Ovary (tissue), 9 donors: ENCODE results near the gene RPRD2. TPM values are rescaled to one million over a fixed set of nuclear protein-coding genes. Genes with fewer than 3 reads are reported as not detected.
A peak's percentile ranks its signal among the peaks of the same experiment; 100 is the strongest.

Experiments
- DNase-seq, 5 donors: peaks; one replicate each; pipeline ENCODE4 v3.0.0-alpha.2; 2019 to 2020
- H3K27ac ChIP-seq, 2 donors: fragments of 200-600 bp; one replicate each; pipeline versions ENCODE4 v1.5.1 to v1.8.0; 2019 to 2022
- H3K27me3 ChIP-seq: fragments of 200-600 bp; one replicate; pipeline ENCODE4 v1.8.0; 2022
- H3K36me3 ChIP-seq: fragments of 200-600 bp; sonication (generic); one replicate; pipeline ENCODE4 v1.5.1; 2019
- H3K4me1 ChIP-seq: one replicate; pipeline ENCODE4 v1.8.1; 2013; ENCODE audit warnings: mild to moderate bottlenecking, moderate library complexity; ENCODE audit not compliant: insufficient read depth
- H3K4me3 ChIP-seq: fragments of 200-600 bp; sonication (generic); one replicate; pipeline ENCODE4 v1.5.1; 2017
- H3K9me3 ChIP-seq, 2 donors: fragments of 200-600 bp in 1 of 2; sonication (generic) in 1 of 2; one replicate each; pipeline versions ENCODE4 v1.5.1 to v1.8.1; 2013 to 2019; ENCODE audit warnings: mild to moderate bottlenecking in 1 of 2, moderate library complexity in 1 of 2
- EP300 ChIP-seq: sonication (generic); formaldehyde crosslinking; IDR thresholded peaks from one replicate; pipeline ENCODE4 v1.6.1; 2017; ENCODE audit warnings: antibody characterized with exemption
- POLR2A ChIP-seq: fragments of 450-650 bp; IDR thresholded peaks from one replicate; pipeline ENCODE4 v1.6.1; 2017; ENCODE audit warnings: antibody characterized with exemption, mild to moderate bottlenecking, moderate library complexity
- WGBS, 3 donors: extraction: QIAGEN DNeasy Blood & Tissue Kit in 1 of 3; methylation state at CpG; one replicate each; pipeline versions ENCODE4 v1.1.5 to v1.1.7; 2013 to 2017; 5-methylcytosine and 5-hydroxymethylcytosine counted together
- intact Hi-C, 4 donors: fragments of 100-400 bp; cut with DNase I; formaldehyde crosslinking; loops; one replicate each; pipeline versions ENCODE4 v1.11.0 to v1.15.1; 2022 to 2023
- microRNA-seq, 3 donors: library from miRNA; unstranded; fragments of <30 nt; microRNA quantifications; one replicate each; pipeline versions ENCODE4 to v1.2.0, GENCODE V29; 2019 to 2020
- polyA plus RNA-seq, 2 donors: library from polyadenylated mRNA; stranded (reverse); fragments of 200-250 nt in 1 of 2; fragments of 350-450 nt in 1 of 2; fragmentation: Illumina TruSeq in 1 of 2; extraction: RNeasy Lipid Tissue Mini Kit (QIAGEN cat#74804) in 1 of 2; gene quantifications; one replicate each; pipeline ENCODE4 v1.2.3, GENCODE V29; 2013 to 2014
- total RNA-seq, 7 donors: library from RNA; depleted of rRNA in 2 of 7; stranded (reverse); fragments of >200 nt in 2 of 7; fragmentation: NEBNext Ultra II Directional in 3 of 7; extraction: Animal tissue kit (Norgen Biotek cat#: 25700) in 3 of 7; gene quantifications; one replicate each; pipeline versions ENCODE4 v1.1.0 to v1.2.4, GENCODE V29; 2016 to 2023
- TF ChIP-seq, protein P1 (sequence below), 3 donors: fragments of 450-650 bp in 2 of 3; fragments of 200-600 bp in 1 of 3; IDR thresholded peaks; one replicate each; pipeline versions ENCODE4 v1.5.1 to v1.8.0; 2016 to 2022; ENCODE audit warnings: antibody characterized with exemption in 3 of 3, mild to moderate bottlenecking in 1 of 3
- donor health status: DM: no; HTN: no; CAD: no; lungs with moderate emphysema.
- donor health status: DM: no; HTN: no; CAD: no.
- donor health status: Bipolar disorder and iron deficiency.
- donor health status: DM: yes; HTN: yes; CAD: no.
- donor health status: DM: no; HTN: no; CAD: no.
- donor health status: DM: yes; HTN: yes; CAD: no.

The RPRD2 gene
- total and polyA plus RNA-seq, 9 donors = 18.2 to 55.6 (median 43.9) TPM

GRCh38 chr1:150516616-150517015 is 152.7 kb downstream of the RPRD2 start:
- WGBS, 3 donors = 22 to 28% (median 27%) methylated on average over 4 of the region's 4 CpGs
- Histone ChIP-seq H3K27ac (no peak overlapping the region), H3K36me3 (no peaks in the 10 kb centered on the region), H3K4me1 (no peaks in the 10 kb centered on the region), H3K4me3 (peak overlapping the region; percentile 60), H3K27me3 (no peaks in the 10 kb centered on the region), H3K9me3 (no peaks in the 10 kb centered on the region)
- intact Hi-C loops = no loop called here
- TF ChIP-seq, protein P1, sequence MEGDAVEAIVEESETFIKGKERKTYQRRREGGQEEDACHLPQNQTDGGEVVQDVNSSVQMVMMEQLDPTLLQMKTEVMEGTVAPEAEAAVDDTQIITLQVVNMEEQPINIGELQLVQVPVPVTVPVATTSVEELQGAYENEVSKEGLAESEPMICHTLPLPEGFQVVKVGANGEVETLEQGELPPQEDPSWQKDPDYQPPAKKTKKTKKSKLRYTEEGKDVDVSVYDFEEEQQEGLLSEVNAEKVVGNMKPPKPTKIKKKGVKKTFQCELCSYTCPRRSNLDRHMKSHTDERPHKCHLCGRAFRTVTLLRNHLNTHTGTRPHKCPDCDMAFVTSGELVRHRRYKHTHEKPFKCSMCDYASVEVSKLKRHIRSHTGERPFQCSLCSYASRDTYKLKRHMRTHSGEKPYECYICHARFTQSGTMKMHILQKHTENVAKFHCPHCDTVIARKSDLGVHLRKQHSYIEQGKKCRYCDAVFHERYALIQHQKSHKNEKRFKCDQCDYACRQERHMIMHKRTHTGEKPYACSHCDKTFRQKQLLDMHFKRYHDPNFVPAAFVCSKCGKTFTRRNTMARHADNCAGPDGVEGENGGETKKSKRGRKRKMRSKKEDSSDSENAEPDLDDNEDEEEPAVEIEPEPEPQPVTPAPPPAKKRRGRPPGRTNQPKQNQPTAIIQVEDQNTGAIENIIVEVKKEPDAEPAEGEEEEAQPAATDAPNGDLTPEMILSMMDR (IDR thresholded peaks at IDR 0.05) = no peak
- TF ChIP-seq EP300 = no peak
- no peak for TF ChIP-seq POLR2A
- no peak for DNase-seq

- TF ChIP-seq EP300 (no peak), POLR2A (no peak)
- TF ChIP-seq, protein P1 (IDR thresholded peaks at IDR 0.05) = no peak
- Histone ChIP-seq H3K4me1 (no peaks in the 10 kb centered on the region), H3K27ac (no peak overlapping the region), H3K36me3 (no peaks in the 10 kb centered on the region), H3K9me3 (no peaks in the 10 kb centered on the region), H3K4me3 (no peak overlapping the region), H3K27me3 (no peaks in the 10 kb centered on the region)
- intact Hi-C loops = no loop called here
- WGBS, 3 donors = 53 to 60% (median 54%) methylated on average over 1 of the region's 1 CpG
- DNase-seq = no peak
Measured at GRCh38 chr1:150521196-150521968, 157.4 kb downstream of the RPRD2 start.

DNA sequence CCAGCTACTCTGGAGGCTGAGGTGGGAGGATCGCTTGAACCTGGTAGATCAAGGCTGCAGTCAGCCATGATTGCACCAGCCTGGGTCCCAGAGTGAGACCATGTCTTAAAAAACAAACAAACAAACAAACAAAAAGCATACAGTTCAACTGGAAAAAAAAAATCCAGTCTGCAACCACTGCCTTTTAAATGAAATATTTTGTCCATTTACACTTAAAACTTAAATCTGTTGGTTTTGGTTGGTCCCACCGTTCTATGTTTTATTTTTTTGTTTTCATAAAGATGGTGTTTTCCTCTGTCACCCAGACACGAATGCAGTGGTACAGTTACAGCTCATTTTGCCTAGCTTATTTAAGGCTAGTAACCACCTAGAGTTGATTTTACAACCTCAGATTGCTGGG is 161.4 kb downstream of the RPRD2 start:
- H3K4me3 ChIP-seq = no peak overlapping the region
- H3K9me3 ChIP-seq = no peaks in the 10 kb centered on the region
- DNase-seq = no peak
- TF ChIP-seq EP300 = no peak
- TF ChIP-seq, protein P1 (IDR thresholded peaks at IDR 0.05) = no peak
- no peak for TF ChIP-seq POLR2A
- H3K27me3 ChIP-seq = no peaks in the 10 kb centered on the region
- 80 to 92% (median 81%) methylated on average over 3 of the region's 3 CpGs for WGBS, 3 donors
- H3K27ac ChIP-seq = no peak overlapping the region
- H3K36me3 ChIP-seq = no peaks in the 10 kb centered on the region
- intact Hi-C loops = no loop called here
- no peaks in the 10 kb centered on the region for H3K4me1 ChIP-seq

Small RNA genes lying within 50 kb of the gene (microRNA-seq; reads per million reads assigned to microRNA genes)
- 0 reads per million in 3 donors for gene MIR6878

Other genes with a start within 250 kb of the RPRD2 start
- gene PLEKHO1, start 214.2 kb upstream of the RPRD2 start, total RNA-seq = 10 to 100 TPM; 40.6 to 68.9 (median 55.6) TPM
- gene PLEKHO1, start 214.2 kb upstream of the RPRD2 start, polyA plus RNA-seq = 10 to 100 TPM; 45.4 to 58.3 TPM
- gene ANP32E, start 128.0 kb upstream of the RPRD2 start, total RNA-seq = 10 to 100 TPM; 16.3 to 43.8 (median 33.7) TPM
- 10 to 100 TPM; 19.1 to 25.0 TPM for gene ANP32E, start 128.0 kb upstream of the RPRD2 start, polyA plus RNA-seq
- 1 to 10 TPM in 4 of 7 donors, under 1 TPM in 2, not detected in 1; 0.23 to 5.7 (median 1.2) TPM for gene CA14, start 106.4 kb upstream of the RPRD2 start, total RNA-seq
- under 1 TPM; 0.38 to 0.58 TPM for gene CA14, start 106.4 kb upstream of the RPRD2 start, polyA plus RNA-seq
- 100 to 1,000 TPM in 6 of 7 donors, 10 to 100 TPM in 1; 80.0 to 129 (median 116) TPM for gene APH1A, start 95.1 kb upstream of the RPRD2 start, total RNA-seq
- gene APH1A, start 95.1 kb upstream of the RPRD2 start, polyA plus RNA-seq = 100 to 1,000 TPM; 103 to 151 TPM
- 10 to 100 TPM in 1 of 7 donors, 1 to 10 TPM in 6; 2.0 to 20.9 (median 4.4) TPM for gene C1orf54, start 91.4 kb upstream of the RPRD2 start, total RNA-seq
- gene C1orf54, start 91.4 kb upstream of the RPRD2 start, polyA plus RNA-seq = 10 to 100 TPM in 1 of 2 donors, 1 to 10 TPM in 1; 8.4 to 34.8 TPM
- 10 to 100 TPM in 3 of 7 donors, 1 to 10 TPM in 4; 3.6 to 22.5 (median 7.7) TPM for gene CIART, start 81.6 kb upstream of the RPRD2 start, total RNA-seq
- gene CIART, start 81.6 kb upstream of the RPRD2 start, polyA plus RNA-seq = 10 to 100 TPM; 10.8 to 12.7 TPM
- 10 to 100 TPM; 42.2 to 74.7 (median 63.1) TPM for gene MRPS21, start 70.3 kb upstream of the RPRD2 start, total RNA-seq
- gene MRPS21, start 70.3 kb upstream of the RPRD2 start, polyA plus RNA-seq = 10 to 100 TPM; 80.1 to 85.4 TPM
- 10 to 100 TPM; 34.6 to 86.0 (median 66.9) TPM for gene PRPF3, start 42.6 kb upstream of the RPRD2 start, total RNA-seq
- 10 to 100 TPM; 50.5 to 68.6 TPM for gene PRPF3, start 42.6 kb upstream of the RPRD2 start, polyA plus RNA-seq
- gene TARS2, start 123.3 kb downstream of the RPRD2 start, total RNA-seq = 10 to 100 TPM in 6 of 7 donors, 1 to 10 TPM in 1; 8.0 to 24.3 (median 17.2) TPM
- 10 to 100 TPM; 15.1 to 20.2 TPM for gene TARS2, start 123.3 kb downstream of the RPRD2 start, polyA plus RNA-seq
- gene ECM1, start 144.0 kb downstream of the RPRD2 start, total RNA-seq = 10 to 100 TPM in 1 of 7 donors, 1 to 10 TPM in 6; 1.8 to 11.0 (median 6.2) TPM
- gene ECM1, start 144.0 kb downstream of the RPRD2 start, polyA plus RNA-seq = 10 to 100 TPM in 1 of 2 donors, 1 to 10 TPM in 1; 4.3 to 16.7 TPM
- 1 to 10 TPM in 1 of 7 donors, under 1 TPM in 2, not detected in 4; 0.69 to 1.7 (median 0.86) TPM for gene FALEC, start 151.6 kb downstream of the RPRD2 start, total RNA-seq
- under 1 TPM in 1 of 2 donors, not detected in 1; 0.51 TPM for gene FALEC, start 151.6 kb downstream of the RPRD2 start, polyA plus RNA-seq
- gene ADAMTSL4, start 185.3 kb downstream of the RPRD2 start, total RNA-seq = 10 to 100 TPM; 11.6 to 86.6 (median 22.5) TPM
- 10 to 100 TPM in 1 of 2 donors, 1 to 10 TPM in 1; 8.8 to 12.1 TPM for gene ADAMTSL4, start 185.3 kb downstream of the RPRD2 start, polyA plus RNA-seq
- 100 to 1,000 TPM in 6 of 7 donors, 10 to 100 TPM in 1; 91.1 to 280 (median 145) TPM for gene MCL1, start 215.5 kb downstream of the RPRD2 start, total RNA-seq
- 100 to 1,000 TPM in 1 of 2 donors, 10 to 100 TPM in 1; 74.2 to 209 TPM for gene MCL1, start 215.5 kb downstream of the RPRD2 start, polyA plus RNA-seq